ENCODE results near the gene MICU2. TPM values are rescaled to one million over a fixed set of nuclear protein-coding genes. Genes with fewer than 3 reads are reported as not detected.

The MICU2 gene
- total and polyA plus RNA-seq, 10 of the 15 experiments (the other 5 are each of a cell fraction or from before 2014, with no cell fraction given) = 17.7 to 56.6 (median 43.8) TPM

DNA sequence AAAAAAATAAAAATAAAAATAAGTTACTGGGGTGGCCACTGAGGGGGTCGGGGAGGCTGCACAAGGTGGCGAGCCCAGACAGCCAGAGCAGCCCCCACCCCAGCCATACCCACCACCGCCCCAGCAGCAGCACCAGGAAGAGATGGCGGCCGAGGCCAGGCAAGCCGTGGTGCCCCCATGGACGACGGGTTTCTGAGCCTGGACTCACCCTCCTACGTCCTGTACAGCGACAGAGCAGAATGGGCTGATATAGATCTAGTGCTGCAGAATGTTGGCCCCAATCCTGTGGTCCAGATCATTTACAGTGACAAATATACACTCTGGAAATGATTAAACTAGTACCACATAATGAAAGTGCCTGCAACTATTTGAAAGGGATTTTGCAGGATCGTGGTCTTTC is 73.3 kb downstream of the MICU2 start:
- ATAC-seq = no peak
- SMC1A ChIA-PET (ENCODE audit: uncharacterized antibody, unreplicated experiment) = no interaction called here
- 98% methylated on average over 11 of the region's 11 CpGs for WGBS (ENCODE audit: insufficient coverage, insufficient replicate concordance, low lambda C conversion rate, missing lambda C conversion rate)
- intact Hi-C loops (cut with micrococcal nuclease; ENCODE audit: unreplicated experiment) = no loop called here
- Histone ChIP-seq H3K79me2 (ENCODE audit: control insufficient read depth, insufficient read depth, low read length) (no peaks in the 10 kb centered on the region), H3K27me3 (replicated peaks in 1 of 2; ENCODE audit: control insufficient read depth in 2 of 2, insufficient read depth in 2 of 2, low read length in 1 of 2) (no peaks in the 10 kb centered on the region), H3K36me3 (ENCODE audit: control insufficient read depth in 2 of 2, insufficient read depth in 2 of 2, low read length in 1 of 2) (peaks cover 0 to 7% of the 10 kb centered on the region in 2 experiments; a peak in 1 of 4 replicates), H3K4me3 (no peak overlapping the region), H3K27ac (ENCODE audit: control insufficient read depth, insufficient read depth) (no peak overlapping the region), H3K4me2 (ENCODE audit: control insufficient read depth, insufficient read depth) (no peak overlapping the region), H3K9ac (ENCODE audit: control insufficient read depth, insufficient read depth, low read length) (no peak overlapping the region), H2AFZ (ENCODE audit: control insufficient read depth, low read depth, low read length) (no peak overlapping the region), H3K4me1 (ENCODE audit: control insufficient read depth, insufficient read depth, low read length) (no peaks in the 10 kb centered on the region), H3K9me3 (replicated peaks; ENCODE audit: control insufficient read depth, insufficient read depth, low read length) (no peaks in the 10 kb centered on the region), H4K20me1 (ENCODE audit: control insufficient read depth, insufficient read depth) (no peaks in the 10 kb centered on the region)
- no peak for FAIRE-seq
- RAD21 ChIA-PET (ENCODE audit: unreplicated experiment) = no interaction called here
- POLR2A ChIA-PET = no interaction called here
- no peak for DNase-seq (ENCODE audit: low read depth, low spot score)
- CTCF ChIA-PET = no interaction called here
- TF ChIP-seq ZZZ3 (IDR thresholded peaks at IDR 0.05; ENCODE audit: control insufficient read depth, insufficient read length, low read depth) = no peak
- no TSS peak for BruUV-seq (replicated peaks)
- in situ Hi-C loops (cut with MboI) = no loop called here

- Histone ChIP-seq H3K27ac (ENCODE audit: control insufficient read depth, insufficient read depth) (no peak overlapping the region), H3K4me3 (no peak overlapping the region), H3K27me3 (replicated peaks in 1 of 2; ENCODE audit: control insufficient read depth in 2 of 2, insufficient read depth in 2 of 2, low read length in 1 of 2) (no peaks in the 10 kb centered on the region), H4K20me1 (ENCODE audit: control insufficient read depth, insufficient read depth) (no peaks in the 10 kb centered on the region), H2AFZ (ENCODE audit: control insufficient read depth, low read depth, low read length) (no peak overlapping the region), H3K9me3 (replicated peaks; ENCODE audit: control insufficient read depth, insufficient read depth, low read length) (no peaks in the 10 kb centered on the region), H3K4me2 (ENCODE audit: control insufficient read depth, insufficient read depth) (no peak overlapping the region), H3K9ac (ENCODE audit: control insufficient read depth, insufficient read depth, low read length) (no peak overlapping the region), H3K4me1 (ENCODE audit: control insufficient read depth, insufficient read depth, low read length) (no peaks in the 10 kb centered on the region), H3K79me2 (ENCODE audit: control insufficient read depth, insufficient read depth, low read length) (no peaks in the 10 kb centered on the region), H3K36me3 (ENCODE audit: control insufficient read depth in 2 of 2, insufficient read depth in 2 of 2, low read length in 1 of 2) (peaks cover 0 to 7% of the 10 kb centered on the region in 2 experiments; a peak in 1 of 4 replicates)
- BruUV-seq (replicated peaks) = no TSS peak
- ChIA-PET POLR2A (no interaction called here), SMC1A (ENCODE audit: uncharacterized antibody, unreplicated experiment) (no interaction called here), RAD21 (ENCODE audit: unreplicated experiment) (interaction anchor here (0.8 kb wide), 1 partner anchor 10 kb away, joined by 3 read pairs; no protein-coding TSS in a partner anchor), CTCF (no interaction called here)
- DNase-seq (ENCODE audit: low read depth, low spot score) (no peak), ATAC-seq (no peak), FAIRE-seq (no peak)
- in situ Hi-C loops (cut with MboI) = loop anchor here (5.0 kb wide), 1 partner anchor 48 kb away; no protein-coding TSS in a partner anchor
- intact Hi-C loops (cut with micrococcal nuclease; ENCODE audit: unreplicated experiment) = no loop called here
- TF ChIP-seq ZNF274 (IDR thresholded peaks at IDR 0.05; ENCODE audit: insufficient read depth, insufficient read length) (no peak), NR2C2 (IDR thresholded peaks at IDR 0.05; ENCODE audit: borderline replicate concordance, control insufficient read depth, insufficient read length, low read depth) (no peak), BACH1 (IDR thresholded peaks at IDR 0.05; ENCODE audit: borderline replicate concordance) (no peak), EP300 (IDR thresholded peaks at IDR 0.05; ENCODE audit: borderline replicate concordance in 1 of 2, control insufficient read depth in 1 of 2, low read depth in 2 of 2, low read length in 2 of 2) (no peak), ASH2L (IDR thresholded peaks at IDR 0.05; ENCODE audit: borderline replicate concordance, low read depth) (no peak), POLR2A (IDR thresholded peaks at IDR 0.05; ENCODE audit: low read depth, low read length) (no peak)
- TF ChIP-seq, protein P1, sequence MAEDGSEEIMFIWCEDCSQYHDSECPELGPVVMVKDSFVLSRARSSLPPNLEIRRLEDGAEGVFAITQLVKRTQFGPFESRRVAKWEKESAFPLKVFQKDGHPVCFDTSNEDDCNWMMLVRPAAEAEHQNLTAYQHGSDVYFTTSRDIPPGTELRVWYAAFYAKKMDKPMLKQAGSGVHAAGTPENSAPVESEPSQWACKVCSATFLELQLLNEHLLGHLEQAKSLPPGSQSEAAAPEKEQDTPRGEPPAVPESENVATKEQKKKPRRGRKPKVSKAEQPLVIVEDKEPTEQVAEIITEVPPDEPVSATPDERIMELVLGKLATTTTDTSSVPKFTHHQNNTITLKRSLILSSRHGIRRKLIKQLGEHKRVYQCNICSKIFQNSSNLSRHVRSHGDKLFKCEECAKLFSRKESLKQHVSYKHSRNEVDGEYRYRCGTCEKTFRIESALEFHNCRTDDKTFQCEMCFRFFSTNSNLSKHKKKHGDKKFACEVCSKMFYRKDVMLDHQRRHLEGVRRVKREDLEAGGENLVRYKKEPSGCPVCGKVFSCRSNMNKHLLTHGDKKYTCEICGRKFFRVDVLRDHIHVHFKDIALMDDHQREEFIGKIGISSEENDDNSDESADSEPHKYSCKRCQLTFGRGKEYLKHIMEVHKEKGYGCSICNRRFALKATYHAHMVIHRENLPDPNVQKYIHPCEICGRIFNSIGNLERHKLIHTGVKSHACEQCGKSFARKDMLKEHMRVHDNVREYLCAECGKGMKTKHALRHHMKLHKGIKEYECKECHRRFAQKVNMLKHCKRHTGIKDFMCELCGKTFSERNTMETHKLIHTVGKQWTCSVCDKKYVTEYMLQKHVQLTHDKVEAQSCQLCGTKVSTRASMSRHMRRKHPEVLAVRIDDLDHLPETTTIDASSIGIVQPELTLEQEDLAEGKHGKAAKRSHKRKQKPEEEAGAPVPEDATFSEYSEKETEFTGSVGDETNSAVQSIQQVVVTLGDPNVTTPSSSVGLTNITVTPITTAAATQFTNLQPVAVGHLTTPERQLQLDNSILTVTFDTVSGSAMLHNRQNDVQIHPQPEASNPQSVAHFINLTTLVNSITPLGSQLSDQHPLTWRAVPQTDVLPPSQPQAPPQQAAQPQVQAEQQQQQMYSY (CRISPR knock-in tag; IDR thresholded peaks at IDR 0.05) = no peak
- WGBS (ENCODE audit: insufficient coverage, insufficient replicate concordance, low lambda C conversion rate, missing lambda C conversion rate) = 100% methylated on average over 3 of the region's 3 CpGs
These were observed 74.7 kb downstream of the MICU2 start for GRCh38 chr13:21529146-21529893.

Data from GM12878 (cell line).